WERI-Rb-1 (cell line): ENCODE measurements around the gene BTBD10.

Experiments
- DNase-seq: peaks from one replicate; pipeline ENCODE4 v3.0.0-alpha.2; 2020
- H3K27ac ChIP-seq: fragments of 250-450 bp; sonication (Bioruptor Pico); 2 replicates; pipeline ENCODE4 v1.5.1; 2020; ENCODE audit warnings: mild to moderate bottlenecking, moderate library complexity
- H3K27me3 ChIP-seq: fragments of 250-450 bp; sonication (Bioruptor Pico); 2 replicates; pipeline ENCODE4 v1.5.1; 2021; ENCODE audit warnings: mild to moderate bottlenecking, low read depth, moderate library complexity; ENCODE audit not compliant: insufficient read depth, severe bottlenecking
- H3K36me3 ChIP-seq: fragments of 250-450 bp; sonication (Bioruptor Pico); 2 replicates; pipeline ENCODE4 v1.5.1; 2020; ENCODE audit warnings: mild to moderate bottlenecking, moderate library complexity
- H3K4me3 ChIP-seq: 2 replicates; pipeline ENCODE4 v1.5.1; 2011; ENCODE audit warnings: low read depth, mild to moderate bottlenecking, control low read depth, low read length
- H3K9me3 ChIP-seq: fragments of 250-450 bp; sonication (Bioruptor Pico); 2 replicates; pipeline ENCODE4 v1.5.1; 2021; ENCODE audit warnings: mild to moderate bottlenecking, moderate library complexity; ENCODE audit not compliant: severe bottlenecking
- CTCF ChIP-seq: IDR thresholded peaks from 2 replicates; pipeline ENCODE4 v1.5.1; 2011; ENCODE audit warnings: low read depth, mild to moderate bottlenecking, control low read depth, inconsistent platforms, low read length

BTBD10 gene

GRCh38 chr11:13461291-13461690 lies 1.7 kb downstream of the BTBD10 start:
- Histone ChIP-seq H3K36me3 (no peaks in the 10 kb centered on the region), H3K27me3 (no peaks in the 10 kb centered on the region), H3K27ac (no peak overlapping the region), H3K4me3 (no peak overlapping the region), H3K9me3 (no peaks in the 10 kb centered on the region)
- TF ChIP-seq CTCF: no peak
- DNase-seq: no peak

- no peak for DNase-seq
- TF ChIP-seq CTCF: no peak
These were observed 12.1 kb downstream of the BTBD10 start for GRCh38 chr11:13450832-13451397.

GRCh38 chr11:13449522-13449921 lies 13.5 kb downstream of the BTBD10 start:
- Histone ChIP-seq H3K27me3 (no peaks in the 10 kb centered on the region), H3K4me3 (no peak overlapping the region), H3K9me3 (no peaks in the 10 kb centered on the region), H3K27ac (no peak overlapping the region), H3K36me3 (no peaks in the 10 kb centered on the region)
- TF ChIP-seq CTCF: no peak
- DNase-seq: no peak

More at GRCh38 chr11:13450832-13451397, 12.1 kb downstream of the BTBD10 start:
- Histone ChIP-seq H3K27ac (no peak overlapping the region), H3K4me3 (no peak overlapping the region), H3K9me3 (no peaks in the 10 kb centered on the region), H3K36me3 (no peaks in the 10 kb centered on the region), H3K27me3 (no peaks in the 10 kb centered on the region)

GRCh38 chr11:13448876-13449275 lies 14.1 kb downstream of the BTBD10 start:
- H3K27me3 ChIP-seq: no peaks in the 10 kb centered on the region
- no peaks in the 10 kb centered on the region for H3K36me3 ChIP-seq
- H3K9me3 ChIP-seq: no peaks in the 10 kb centered on the region
- no peak overlapping the region for H3K4me3 ChIP-seq
- H3K27ac ChIP-seq: no peak overlapping the region
- no peak for DNase-seq
- no peak for TF ChIP-seq CTCF

- Histone ChIP-seq H3K27me3 (no peaks in the 10 kb centered on the region), H3K27ac (no peak overlapping the region), H3K36me3 (no peaks in the 10 kb centered on the region), H3K9me3 (no peaks in the 10 kb centered on the region), H3K4me3 (no peak overlapping the region)
- TF ChIP-seq CTCF: no peak
- DNase-seq: no peak
These were observed 16.6 kb downstream of the BTBD10 start for GRCh38 chr11:13446444-13446843.

- Histone ChIP-seq H3K27me3 (no peaks in the 10 kb centered on the region), H3K9me3 (no peaks in the 10 kb centered on the region), H3K36me3 (no peaks in the 10 kb centered on the region), H3K4me3 (no peak overlapping the region), H3K27ac (no peak overlapping the region)
- TF ChIP-seq CTCF: no peak
- DNase-seq: no peak
These were observed 17.4 kb downstream of the BTBD10 start for GRCh38 chr11:13445588-13445987.
